A549 (cell line): Measurements from ENCODE around the gene FANCG. TPM values are rescaled to one million over a fixed set of nuclear protein-coding genes. Genes with fewer than 3 reads are reported as not detected.

ENCODE experiments used
- ATAC-seq, 2 experiments: fragments of 200-7000 bp in 1 of 2; fragments of >200 bp in 1 of 2; cut with Nextera tagmentation in 1 of 2; cut with Tn5 transposase in 1 of 2; 3 replicates each; pipeline versions ENCODE4 v1.8.0 to v1.9.1; 2018 to 2020; ENCODE audit warnings: mild to moderate bottlenecking in 1 of 2, moderate library complexity in 1 of 2
- CTCF ChIA-PET: fragments of 300-600 bp; sonication (Branson Sonifier 250); formaldehyde crosslinking; extraction: SDS; loops from one replicate; lab custom pipeline; 2021; ENCODE audit warnings: antibody characterized with exemption, inconsistent platforms; lab: Yijun Ruan, JAX
- POLR2A ChIA-PET: fragments of 350-600 bp; formaldehyde crosslinking; extraction: SDS; loops from one replicate; lab custom pipeline; 2021; ENCODE audit warnings: antibody characterized with exemption, inconsistent platforms; lab: Yijun Ruan, JAX
- DNase-seq, 2 experiments: peaks; one replicate each; pipeline versions ENCODE4 v3.0.0 to v3.0.0-alpha.2; 2011 to 2016; ENCODE audit warnings: low read depth in 1 of 2, low spot score in 1 of 2
- FAIRE-seq: peaks from 2 replicates; lab custom pipeline; 2011; peaks lifted over from hg19 to GRCh38; lab: Jason Lieb, UNC
- H3K27ac ChIP-seq, 2 experiments: fragments of >200 bp; sonication (Bioruptor Twin); formaldehyde crosslinking; 3 replicates each; pipeline ENCODE4 v1.5.1; 2016 to 2017
- H3K4me1 ChIP-seq: fragments of >200 bp; sonication (Bioruptor Twin); formaldehyde crosslinking; 3 replicates; pipeline ENCODE4 v1.6.1; 2016
- H3K4me2 ChIP-seq: fragments of >200 bp; sonication (Bioruptor Twin); formaldehyde crosslinking; 3 replicates; pipeline ENCODE4 v1.6.1; 2016
- H3K4me3 ChIP-seq: fragments of >200 bp; sonication (Bioruptor Twin); formaldehyde crosslinking; 3 replicates; pipeline ENCODE4 v1.5.1; 2016
- H3K9me3 ChIP-seq: fragments of >200 bp; sonication (Bioruptor Twin); formaldehyde crosslinking; 3 replicates; pipeline ENCODE4 v1.6.1; 2016
- BCL3 ChIP-seq: fragments of >200 bp; sonication (Bioruptor Twin); formaldehyde crosslinking; IDR thresholded peaks from 3 replicates; pipeline ENCODE4 v1.6.1; 2016
- BHLHE40 ChIP-seq: IDR thresholded peaks from 2 replicates; pipeline ENCODE4 v1.6.1; 2012; ENCODE audit warnings: low read depth, low read length, inconsistent platforms
- CBX8 ChIP-seq: fragments of 200-600 bp; sonication (generic); IDR thresholded peaks from 2 replicates; pipeline ENCODE4 v1.6.1; 2016
- CHD2 ChIP-seq: fragments of 150-350 bp; IDR thresholded peaks from 2 replicates; pipeline ENCODE4 v1.6.1; 2014; ENCODE audit warnings: low read length; ENCODE audit not compliant: partially characterized antibody
- EHF ChIP-seq: fragments of 250-450 bp; sonication (Bioruptor Pico); IDR thresholded peaks from 2 replicates; pipeline ENCODE4 v1.5.0; 2020; ENCODE audit warnings: mild to moderate bottlenecking
- EHMT2 ChIP-seq: fragments of 200-600 bp; sonication (generic); IDR thresholded peaks from 2 replicates; pipeline ENCODE4 v1.6.1; 2016; ENCODE audit warnings: antibody characterized with exemption, low read depth, mild to moderate bottlenecking, moderate library complexity
- ELK1 ChIP-seq: fragments of 150-350 bp; IDR thresholded peaks from 2 replicates; pipeline ENCODE4 v1.6.1; 2014; ENCODE audit warnings: low read depth, mild to moderate bottlenecking, low read length
- EP300 ChIP-seq, 2 experiments: fragments of >200 bp; sonication (Bioruptor Twin); formaldehyde crosslinking; IDR thresholded peaks; 2 replicates in 1 of 2; 3 replicates in 1 of 2; pipeline ENCODE4 v1.6.1; 2016 to 2017
- ESRRA ChIP-seq: fragments of 150-350 bp; IDR thresholded peaks from 2 replicates; pipeline ENCODE4 v1.6.1; 2014; ENCODE audit warnings: mild to moderate bottlenecking, low read length, borderline replicate concordance
- GATA3 ChIP-seq: IDR thresholded peaks from 2 replicates; pipeline ENCODE4 v1.6.1; 2012; ENCODE audit warnings: borderline replicate concordance
- HOXB13 ChIP-seq: fragments of 250-450 bp; sonication (Bioruptor Pico); IDR thresholded peaks from 2 replicates; pipeline ENCODE4 v1.5.0; 2020; ENCODE audit warnings: low read depth, mild to moderate bottlenecking, moderate library complexity
- KDM1A ChIP-seq: fragments of 200-600 bp; sonication (generic); IDR thresholded peaks from 2 replicates; pipeline ENCODE4 v1.6.1; 2016; ENCODE audit warnings: low read depth, mild to moderate bottlenecking
- KDM5A ChIP-seq: fragments of 200-600 bp; sonication (generic); IDR thresholded peaks from 2 replicates; pipeline ENCODE4 v1.6.1; 2016; ENCODE audit warnings: antibody characterized with exemption, mild to moderate bottlenecking
- MAFK ChIP-seq: fragments of 450-650 bp; IDR thresholded peaks from 2 replicates; pipeline ENCODE4 v1.6.1; 2014; ENCODE audit not compliant: partially characterized antibody
- NR3C1 ChIP-seq: fragments of >200 bp; sonication (Bioruptor Twin); formaldehyde crosslinking; IDR thresholded peaks from 3 replicates; pipeline ENCODE4 v1.6.1; 2017
- RARB ChIP-seq: fragments of 250-450 bp; sonication (Bioruptor Pico); IDR thresholded peaks from 2 replicates; pipeline ENCODE4 v1.8.0; 2021; ENCODE audit warnings: mild to moderate bottlenecking, moderate library complexity
- RCOR1 ChIP-seq: fragments of 150-350 bp; IDR thresholded peaks from 2 replicates; pipeline ENCODE4 v1.6.1; 2014; ENCODE audit warnings: antibody characterized with exemption, low read length, low read depth
- REST ChIP-seq: fragments of 200-600 bp; sonication (generic); IDR thresholded peaks from 2 replicates; pipeline ENCODE4 v1.6.1; 2016; ENCODE audit warnings: antibody characterized with exemption, mild to moderate bottlenecking, moderate library complexity
- TP53 ChIP-seq: fragments of 250-450 bp; sonication (Bioruptor Pico); IDR thresholded peaks from 2 replicates; pipeline ENCODE4 v1.5.0; 2021; ENCODE audit warnings: mild to moderate bottlenecking, moderate library complexity
- ZC3H11A ChIP-seq: fragments of 450-650 bp; IDR thresholded peaks from 2 replicates; pipeline ENCODE4 v1.6.1; 2014; ENCODE audit warnings: antibody characterized with exemption, mild to moderate bottlenecking
- ZFP36 ChIP-seq: fragments of 450-650 bp; IDR thresholded peaks from 2 replicates; pipeline ENCODE4 v1.6.1; 2014; ENCODE audit warnings: borderline replicate concordance; ENCODE audit not compliant: partially characterized antibody
- ZNF302 ChIP-seq: fragments of 250-450 bp; sonication (Bioruptor Pico); IDR thresholded peaks from 2 replicates; pipeline ENCODE4 v1.9.0; 2021; ENCODE audit warnings: inconsistent platforms, mild to moderate bottlenecking, moderate library complexity
- ZSCAN20 ChIP-seq: fragments of 250-450 bp; sonication (Bioruptor Pico); IDR thresholded peaks from 2 replicates; pipeline ENCODE4 v1.8.0; 2022; ENCODE audit warnings: mild to moderate bottlenecking, moderate library complexity
- WGBS: methylation state at CpG from one replicate; pipeline ENCODE4 v1.1.6; 2017; ENCODE audit errors: missing lambda C conversion rate; 5-methylcytosine and 5-hydroxymethylcytosine counted together
- polyA minus RNA-seq: library from RNA; depleted of rRNA, polyadenylated mRNA; stranded (reverse); fragments of >200 nt; gene quantifications from 2 replicates; pipeline ENCODE4 v1.2.3, GENCODE V29; 2011; rRNA and poly(A)+ RNA removed
- polyA plus RNA-seq, 4 experiments: library from polyadenylated mRNA; depleted of rRNA in 3 of 4; stranded (reverse); fragments of >200 nt; fragmentation: RNase III in 1 of 4; extraction: RNeasy Plus Mini Kit Qiagen cat#74134 plus additional on column Dnase treatment in 1 of 4; gene quantifications; 2 replicates in 3 of 4; 3 replicates in 1 of 4; pipeline ENCODE4 v1.2.3, GENCODE V29; 2011 to 2017
- TF ChIP-seq, protein P1 (sequence below): IDR thresholded peaks from 2 replicates; pipeline ENCODE4 v1.6.1; 2012; ENCODE audit warnings: low read depth, borderline replicate concordance
- TF ChIP-seq, protein P2 (sequence below): IDR thresholded peaks from 2 replicates; pipeline ENCODE4 v1.6.1; 2012
- TF ChIP-seq, protein P3 (sequence below): IDR thresholded peaks from 2 replicates; pipeline ENCODE4 v1.6.1; 2012
- TF ChIP-seq, protein P4 (sequence below): fragments of 250-450 bp; sonication (Bioruptor Pico); IDR thresholded peaks from 2 replicates; pipeline ENCODE4 v1.5.0; 2021; ENCODE audit warnings: mild to moderate bottlenecking, moderate library complexity, borderline replicate concordance

The FANCG gene
- polyA plus RNA-seq (2011; rRNA removed) (34.9 and 39.7 TPM in 2 replicates), polyA plus RNA-seq (2017; fragmentation: RNase III; extraction: RNeasy Plus Mini Kit Qiagen cat#74134 plus additional on column Dnase treatment) (50.3 to 53.5 TPM (median 53.5 TPM) in 3 replicates), polyA minus RNA-seq (37.3 and 38.6 TPM in 2 replicates)
- polyA plus RNA-seq (2012; cell fraction: cytosol; rRNA removed) = 42.2 and 47.5 TPM in 2 replicates
- 132 and 165 TPM in 2 replicates for polyA plus RNA-seq (2012; cell fraction: nucleus; rRNA removed)

DNA sequence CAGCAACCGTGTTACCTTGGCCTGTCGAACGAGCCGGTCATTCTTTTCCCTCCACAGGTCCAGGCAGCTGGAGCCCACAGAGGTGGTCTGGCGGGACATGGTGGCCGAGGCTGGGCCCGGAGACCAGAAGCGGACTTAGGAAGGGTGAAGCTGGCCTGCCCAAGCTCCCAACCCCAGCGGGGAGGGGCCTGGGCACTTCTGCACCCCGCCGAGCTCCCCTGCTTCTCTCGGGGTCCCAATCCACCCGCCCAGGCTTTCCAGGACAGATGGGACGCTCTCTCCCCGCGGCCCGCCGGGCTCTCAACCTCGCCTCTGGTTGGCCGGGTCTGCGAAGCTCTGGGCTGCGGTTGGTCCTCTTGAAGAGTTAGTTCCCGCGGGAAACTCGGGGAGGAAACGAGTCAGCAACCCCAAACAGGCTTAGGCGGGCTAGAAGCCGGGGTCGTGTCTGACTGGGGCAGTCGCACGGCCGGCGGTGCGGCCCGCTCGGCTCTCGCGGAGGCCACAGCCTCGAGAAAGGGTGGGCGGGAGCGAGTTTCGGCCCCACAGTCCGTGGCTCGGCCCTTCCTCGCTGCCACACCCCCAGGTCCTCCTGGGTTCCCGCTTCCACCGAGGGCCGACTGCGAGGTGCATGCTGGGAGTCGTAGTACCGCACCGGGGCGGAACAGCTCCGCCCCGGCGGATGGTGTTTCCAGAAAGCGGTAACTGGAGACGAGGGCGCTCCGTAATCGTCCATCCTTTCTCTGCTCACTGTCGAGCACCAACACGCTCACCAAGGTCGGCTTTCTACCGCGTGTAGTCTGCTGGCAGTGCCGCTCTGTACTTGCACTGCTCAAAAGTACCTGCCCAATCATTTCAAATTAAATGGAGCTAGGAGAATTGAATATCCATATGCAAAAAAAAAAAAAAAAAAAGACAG is at the start of gene FANCG:
Gene FANCG, minus strand, starts transcription at position 517 of the 916 bp plus-strand sequence. Its CDS starts 418 bp downstream, at position 99.
- ATAC-seq (peak; percentile 96), FAIRE-seq (peak; percentile 49), DNase-seq (peak; percentile 94 to 95)
- Histone ChIP-seq H3K4me3 (peak within 1 kb of the TSS; percentile 71), H3K9me3 (no peaks in the 10 kb centered on the region), H3K4me1 (peaks cover 14% of the 10 kb centered on the region; the same call in 2 of the 3 replicates), H3K4me2 (peak within 1 kb of the TSS; percentile 96), H3K27ac (peak within 1 kb of the TSS; percentile 86 to 96)
- POLR2A ChIA-PET = interaction anchor here (0.6 to 3.7 kb wide), 21 partner anchors 8 to 669 kb away, joined by 3 to 63 read pairs (median 5); partner anchors contain the start of genes ATOSB, CCDC107, CREB3 and DNAJB5
- CTCF ChIA-PET = interaction anchor here (0.5 to 7.7 kb wide), 10 partner anchors 8 to 657 kb away, joined by 3 to 99 read pairs (median 9); partner anchors contain the start of genes PIGO, STOML2 and VCP
- 0% methylated on average over 26 of the region's 67 CpGs for WGBS
- TF ChIP-seq KDM1A (no peak), ZNF302 (no peak), EHF (CRISPR knock-in tag) (no peak), HOXB13 (CRISPR knock-in tag) (no peak), CHD2 (peak; percentile 34), ZSCAN20 (no peak), EP300 (IDR thresholded peaks at IDR 0.05) (no peak), TP53 (CRISPR knock-in tag) (no peak), MAFK (no peak), CBX8 (no peak), BHLHE40 (no peak), BCL3 (peak; percentile 75; the same call in 2 of the 3 replicates), ESRRA (no peak), REST (peak; percentile 36; the same call in 1 of the 2 replicates), RCOR1 (no peak), GATA3 (no peak; the same call in 1 of the 2 replicates), ZFP36 (no peak), ZC3H11A (no peak), EHMT2 (no peak), ELK1 (no peak), KDM5A (0 out of 2 replicates have a peak, but pooled peaks have one; percentile 21), RARB (CRISPR knock-in tag) (no peak), NR3C1 (no peak)
- TF ChIP-seq, protein P1, sequence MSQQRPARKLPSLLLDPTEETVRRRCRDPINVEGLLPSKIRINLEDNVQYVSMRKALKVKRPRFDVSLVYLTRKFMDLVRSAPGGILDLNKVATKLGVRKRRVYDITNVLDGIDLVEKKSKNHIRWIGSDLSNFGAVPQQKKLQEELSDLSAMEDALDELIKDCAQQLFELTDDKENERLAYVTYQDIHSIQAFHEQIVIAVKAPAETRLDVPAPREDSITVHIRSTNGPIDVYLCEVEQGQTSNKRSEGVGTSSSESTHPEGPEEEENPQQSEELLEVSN = peak; percentile 87; the same call in 1 of the 2 replicates
- TF ChIP-seq, protein P2, sequence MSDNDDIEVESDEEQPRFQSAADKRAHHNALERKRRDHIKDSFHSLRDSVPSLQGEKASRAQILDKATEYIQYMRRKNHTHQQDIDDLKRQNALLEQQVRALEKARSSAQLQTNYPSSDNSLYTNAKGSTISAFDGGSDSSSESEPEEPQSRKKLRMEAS = peak; percentile 78
- TF ChIP-seq, protein P3, sequence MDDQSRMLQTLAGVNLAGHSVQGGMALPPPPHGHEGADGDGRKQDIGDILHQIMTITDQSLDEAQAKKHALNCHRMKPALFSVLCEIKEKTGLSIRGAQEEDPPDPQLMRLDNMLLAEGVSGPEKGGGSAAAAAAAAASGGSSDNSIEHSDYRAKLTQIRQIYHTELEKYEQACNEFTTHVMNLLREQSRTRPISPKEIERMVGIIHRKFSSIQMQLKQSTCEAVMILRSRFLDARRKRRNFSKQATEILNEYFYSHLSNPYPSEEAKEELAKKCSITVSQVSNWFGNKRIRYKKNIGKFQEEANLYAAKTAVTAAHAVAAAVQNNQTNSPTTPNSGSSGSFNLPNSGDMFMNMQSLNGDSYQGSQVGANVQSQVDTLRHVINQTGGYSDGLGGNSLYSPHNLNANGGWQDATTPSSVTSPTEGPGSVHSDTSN = peak; percentile 28; the same call in 1 of the 2 replicates
- TF ChIP-seq, protein P4, sequence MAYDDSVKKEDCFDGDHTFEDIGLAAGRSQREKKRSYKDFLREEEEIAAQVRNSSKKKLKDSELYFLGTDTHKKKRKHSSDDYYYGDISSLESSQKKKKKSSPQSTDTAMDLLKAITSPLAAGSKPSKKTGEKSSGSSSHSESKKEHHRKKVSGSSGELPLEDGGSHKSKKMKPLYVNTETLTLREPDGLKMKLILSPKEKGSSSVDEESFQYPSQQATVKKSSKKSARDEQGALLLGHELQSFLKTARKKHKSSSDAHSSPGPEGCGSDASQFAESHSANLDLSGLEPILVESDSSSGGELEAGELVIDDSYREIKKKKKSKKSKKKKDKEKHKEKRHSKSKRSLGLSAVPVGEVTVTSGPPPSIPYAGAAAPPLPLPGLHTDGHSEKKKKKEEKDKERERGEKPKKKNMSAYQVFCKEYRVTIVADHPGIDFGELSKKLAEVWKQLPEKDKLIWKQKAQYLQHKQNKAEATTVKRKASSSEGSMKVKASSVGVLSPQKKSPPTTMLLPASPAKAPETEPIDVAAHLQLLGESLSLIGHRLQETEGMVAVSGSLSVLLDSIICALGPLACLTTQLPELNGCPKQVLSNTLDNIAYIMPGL = no peak
